NB4 (cell line): Measurements from ENCODE around the gene HTR3A.

Experiments used
- MAX ChIP-seq: IDR thresholded peaks from 2 replicates; pipeline ENCODE4 v1.6.1; 2011; ENCODE audit warnings: low read depth, low read length
- TF ChIP-seq, protein P1 (sequence below): IDR thresholded peaks from one replicate; pipeline ENCODE4 v1.5.1; 2012; ENCODE audit warnings: low read depth, low read length

GRCh38 chr11:114011443-114011842 is 36.5 kb downstream of the HTR3A start:
- TF ChIP-seq, protein P1, sequence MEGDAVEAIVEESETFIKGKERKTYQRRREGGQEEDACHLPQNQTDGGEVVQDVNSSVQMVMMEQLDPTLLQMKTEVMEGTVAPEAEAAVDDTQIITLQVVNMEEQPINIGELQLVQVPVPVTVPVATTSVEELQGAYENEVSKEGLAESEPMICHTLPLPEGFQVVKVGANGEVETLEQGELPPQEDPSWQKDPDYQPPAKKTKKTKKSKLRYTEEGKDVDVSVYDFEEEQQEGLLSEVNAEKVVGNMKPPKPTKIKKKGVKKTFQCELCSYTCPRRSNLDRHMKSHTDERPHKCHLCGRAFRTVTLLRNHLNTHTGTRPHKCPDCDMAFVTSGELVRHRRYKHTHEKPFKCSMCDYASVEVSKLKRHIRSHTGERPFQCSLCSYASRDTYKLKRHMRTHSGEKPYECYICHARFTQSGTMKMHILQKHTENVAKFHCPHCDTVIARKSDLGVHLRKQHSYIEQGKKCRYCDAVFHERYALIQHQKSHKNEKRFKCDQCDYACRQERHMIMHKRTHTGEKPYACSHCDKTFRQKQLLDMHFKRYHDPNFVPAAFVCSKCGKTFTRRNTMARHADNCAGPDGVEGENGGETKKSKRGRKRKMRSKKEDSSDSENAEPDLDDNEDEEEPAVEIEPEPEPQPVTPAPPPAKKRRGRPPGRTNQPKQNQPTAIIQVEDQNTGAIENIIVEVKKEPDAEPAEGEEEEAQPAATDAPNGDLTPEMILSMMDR: no peak
- TF ChIP-seq MAX: no peak
